Heart right ventricle (tissue), 16 donors: ENCODE measurements around the gene NT5DC2. TPM values are rescaled to one million over a fixed set of nuclear protein-coding genes. Genes with fewer than 3 reads are reported as not detected.

Experiments used
- ATAC-seq, 8 donors: fragments of 200-7000 bp; cut with Tn5 transposase; one replicate each; pipeline ENCODE4 v1.9.1; 2020; ENCODE audit warnings: mild to moderate bottlenecking in 8 of 8, moderate library complexity in 8 of 8, moderate number of reproducible peaks in 1 of 8
- DNase-seq, 2 donors: peaks; one replicate each; pipeline ENCODE4 v3.0.0-alpha.2; 2020
- H3K27ac ChIP-seq, 10 donors: fragments of 200-600 bp; sonication (generic) in 2 of 10; one replicate each; pipeline versions ENCODE4 v1.5.0 to v1.8.0; 2020 to 2022; ENCODE audit warnings: mild to moderate bottlenecking in 3 of 10
- H3K27me3 ChIP-seq, 7 donors: fragments of 200-600 bp; one replicate each; pipeline ENCODE4 v1.8.0; 2021 to 2022; ENCODE audit warnings: mild to moderate bottlenecking in 2 of 7
- H3K36me3 ChIP-seq, 9 donors: fragments of 200-600 bp; sonication (generic) in 1 of 9; one replicate each; pipeline versions ENCODE4 v1.5.0 to v1.8.0; 2020 to 2022; ENCODE audit warnings: mild to moderate bottlenecking in 2 of 9
- H3K4me1 ChIP-seq, 9 donors: fragments of 200-600 bp; sonication (generic) in 1 of 9; one replicate each; pipeline versions ENCODE4 v1.5.0 to v1.8.0; 2020 to 2022; ENCODE audit warnings: mild to moderate bottlenecking in 4 of 9
- H3K4me3 ChIP-seq, 10 donors: fragments of 200-600 bp; sonication (generic) in 2 of 10; one replicate each; pipeline versions ENCODE4 v1.5.0 to v1.8.0; 2020 to 2022; ENCODE audit warnings: mild to moderate bottlenecking in 7 of 10, moderate library complexity in 2 of 10
- H3K9me3 ChIP-seq, 11 donors: fragments of 200-600 bp in 10 of 11; sonication (generic) in 2 of 11; one replicate each; pipeline versions ENCODE4 v1.5.0 to v1.8.0; 2013 to 2022; ENCODE audit warnings: mild to moderate bottlenecking in 2 of 11, control low read depth in 1 of 11, moderate library complexity in 1 of 11
- WGBS, 2 donors: extraction: QIAGEN DNeasy Blood & Tissue Kit; methylation state at CpG; one replicate each; pipeline ENCODE4 v1.1.7; 2013; ENCODE audit warnings: inconsistent platforms in 1 of 2; 5-methylcytosine and 5-hydroxymethylcytosine counted together
- intact Hi-C, 10 donors: fragments of 100-400 bp; cut with DNase I; formaldehyde crosslinking; loops; one replicate each; pipeline versions ENCODE4 v1.11.1 to v1.14.2; 2022
- polyA plus RNA-seq, 2 donors: library from polyadenylated mRNA; stranded (reverse); fragments of 200-250 nt; gene quantifications; one replicate each; pipeline ENCODE4 v1.2.3, GENCODE V29; 2013
- total RNA-seq, 10 donors: library from RNA; stranded (reverse); fragmentation: NEBNext Ultra II Directional in 3 of 10; extraction: Animal tissue kit (Norgen Biotek cat#: 25700) in 3 of 10; gene quantifications; one replicate each; pipeline versions ENCODE4 v1.2.1 to v1.2.4, GENCODE V29; 2021 to 2023
- TF ChIP-seq, protein P1 (sequence below), 9 donors: fragments of 200-600 bp; sonication (generic) in 2 of 9; IDR thresholded peaks; one replicate each; pipeline versions ENCODE4 v1.5.0 to v1.8.0; 2021 to 2022; ENCODE audit warnings: antibody characterized with exemption in 9 of 9, mild to moderate bottlenecking in 5 of 9, moderate library complexity in 1 of 9
- donor health status: Arrhythmogenic right ventricular cardiomyopathy.
- donor health status: ischemic (EF 13 %, LVEDD 7.1; RV severe dilation, severe dysfunction).
- donor health status: healthy with polysubstance abuse.
- donor health status: DM: no; HTN: yes; CAD: no.
- donor health status: DM: no; HTN: no; CAD: no.
- donor health status: ischemic (EF 25% LVEDD 6.9; RV normal size, moderate dysfunction).
- donor health status: ischemic (EF 25% LVEDD 5.7; RV mildly dilated, moderate dysfunction).
- donor health status: healthy.
- donor health status: DM: yes; HTN: yes; CAD: no.
- donor health status: Ischemic cardiomyopathy.
- donor health status: ischemic (EF 35%, LVEDD 5.7; RV mildly dilated, moderate dysfunction).
- donor health status: nonischemic (EF 11% LVEDD 7.7; RV severe dilation, severe dysfunction).
- donor health status: DM: yes; HTN: yes; CAD: no.
- donor health status: PGD.
- donor health status: ischemic (EF 29% LVEDD 5.4; RV normal size, mild dysfunction).
- donor health status: nonischemic (EF 23%, LVEDD 6.1; RV moderate dilation, normal function).

Gene NT5DC2
- total and polyA plus RNA-seq, 12 donors = 25.1 to 138 (median 54.5) TPM

DNA sequence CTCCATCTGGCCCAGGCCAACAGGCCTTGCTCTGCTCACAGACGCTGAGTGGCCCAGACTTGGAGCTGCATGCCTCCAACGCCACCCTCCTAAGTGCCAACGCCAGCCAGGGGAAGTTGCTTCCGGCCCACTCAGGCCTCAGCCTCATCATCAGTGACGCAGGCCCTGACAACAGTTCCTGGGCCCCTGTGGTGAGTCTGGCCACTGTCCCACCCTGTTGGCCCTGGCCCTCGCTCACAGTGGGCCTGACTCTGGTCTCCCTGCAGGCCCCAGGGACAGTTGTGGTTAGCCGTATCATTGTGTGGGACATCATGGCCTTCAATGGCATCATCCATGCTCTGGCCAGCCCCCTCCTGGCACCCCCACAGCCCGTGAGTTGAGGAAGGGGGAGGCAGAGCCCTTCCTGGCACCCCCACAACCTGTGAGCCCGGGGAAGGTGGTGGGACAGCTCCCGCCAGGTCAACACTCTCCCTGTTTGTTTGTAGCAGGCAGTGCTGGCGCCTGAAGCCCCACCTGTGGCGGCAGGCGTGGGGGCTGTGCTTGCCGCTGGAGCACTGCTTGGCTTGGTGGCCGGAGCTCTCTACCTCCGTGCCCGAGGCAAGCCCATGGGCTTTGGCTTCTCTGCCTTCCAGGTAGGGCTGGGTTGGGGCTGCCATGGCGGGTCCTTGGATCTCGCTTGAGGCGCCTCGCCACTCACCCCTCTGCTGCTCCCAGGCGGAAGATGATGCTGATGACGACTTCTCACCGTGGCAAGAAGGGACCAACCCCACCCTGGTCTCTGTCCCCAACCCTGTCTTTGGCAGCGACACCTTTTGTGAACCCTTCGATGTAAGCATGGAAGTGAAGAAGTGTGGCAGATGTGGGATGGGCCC is 10.0 kb downstream of the NT5DC2 start:
- WGBS, 2 donors = 96 to 97% methylated on average over 26 of the region's 26 CpGs
- no peaks in the 10 kb centered on the region for H3K9me3 ChIP-seq
- DNase-seq (peak in 1 of 2 donors; percentile 16), ATAC-seq (no peak)
- H3K27me3 ChIP-seq = no peaks in the 10 kb centered on the region
- H3K4me1 ChIP-seq = peaks cover 19 to 44% (median 29%) of the 10 kb centered on the region in 9 donors
- TF ChIP-seq, protein P1, sequence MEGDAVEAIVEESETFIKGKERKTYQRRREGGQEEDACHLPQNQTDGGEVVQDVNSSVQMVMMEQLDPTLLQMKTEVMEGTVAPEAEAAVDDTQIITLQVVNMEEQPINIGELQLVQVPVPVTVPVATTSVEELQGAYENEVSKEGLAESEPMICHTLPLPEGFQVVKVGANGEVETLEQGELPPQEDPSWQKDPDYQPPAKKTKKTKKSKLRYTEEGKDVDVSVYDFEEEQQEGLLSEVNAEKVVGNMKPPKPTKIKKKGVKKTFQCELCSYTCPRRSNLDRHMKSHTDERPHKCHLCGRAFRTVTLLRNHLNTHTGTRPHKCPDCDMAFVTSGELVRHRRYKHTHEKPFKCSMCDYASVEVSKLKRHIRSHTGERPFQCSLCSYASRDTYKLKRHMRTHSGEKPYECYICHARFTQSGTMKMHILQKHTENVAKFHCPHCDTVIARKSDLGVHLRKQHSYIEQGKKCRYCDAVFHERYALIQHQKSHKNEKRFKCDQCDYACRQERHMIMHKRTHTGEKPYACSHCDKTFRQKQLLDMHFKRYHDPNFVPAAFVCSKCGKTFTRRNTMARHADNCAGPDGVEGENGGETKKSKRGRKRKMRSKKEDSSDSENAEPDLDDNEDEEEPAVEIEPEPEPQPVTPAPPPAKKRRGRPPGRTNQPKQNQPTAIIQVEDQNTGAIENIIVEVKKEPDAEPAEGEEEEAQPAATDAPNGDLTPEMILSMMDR (IDR thresholded peaks at IDR 0.05) = no peak
- no peak overlapping the region for H3K4me3 ChIP-seq
- peak overlapping the region in 1 of 10 donors; percentile 91 for H3K27ac ChIP-seq
- intact Hi-C loops = loop anchor here in 1 of 10 donors (5.0 kb wide), 1 partner anchor 41 kb away; no protein-coding TSS in a partner anchor
- peaks cover 0 to 100% (median 19%) of the 10 kb centered on the region in 9 donors for H3K36me3 ChIP-seq

GRCh38 chr3:52522651-52523251 is 10.9 kb downstream of the NT5DC2 start:
- TF ChIP-seq, protein P1 (IDR thresholded peaks at IDR 0.05) = no peak
- ATAC-seq (no peak), DNase-seq (peak in 1 of 2 donors; percentile 10)
- Histone ChIP-seq H3K4me3 (no peak overlapping the region), H3K36me3 (peaks cover 0 to 100% (median 13%) of the 10 kb centered on the region in 9 donors), H3K4me1 (peaks cover 19 to 39% (median 29%) of the 10 kb centered on the region in 9 donors), H3K27ac (no peak overlapping the region), H3K9me3 (no peaks in the 10 kb centered on the region), H3K27me3 (no peaks in the 10 kb centered on the region)
- intact Hi-C loops = loop anchor here in 1 of 10 donors (5.0 kb wide), 1 partner anchor 40 kb away; no protein-coding TSS in a partner anchor
- whole genome bisulfite sequencing, 2 donors = 95 to 96% methylated on average over 14 of the region's 14 CpGs

- 95 to 96% methylated on average over 33 of the region's 33 CpGs for WGBS, 2 donors
- Histone ChIP-seq H3K4me1 (peaks cover 19 to 36% (median 26%) of the 10 kb centered on the region in 9 donors), H3K27ac (no peak overlapping the region), H3K36me3 (peaks cover 0 to 100% (median 11%) of the 10 kb centered on the region in 9 donors), H3K9me3 (no peaks in the 10 kb centered on the region), H3K27me3 (no peaks in the 10 kb centered on the region), H3K4me3 (no peak overlapping the region)
- ATAC-seq = no peak
- TF ChIP-seq, protein P1 (IDR thresholded peaks at IDR 0.05) = no peak
- peak in 1 of 2 donors; percentile 14 for DNase-seq
- intact Hi-C loops = loop anchor here in 1 of 10 donors (5.0 kb wide), 1 partner anchor 40 kb away; no protein-coding TSS in a partner anchor
Observed at GRCh38 chr3:52521881-52522650, 11.6 kb downstream of the NT5DC2 start.

- peaks cover 17 to 30% (median 23%) of the 10 kb centered on the region in 9 donors for H3K4me1 ChIP-seq
- intact Hi-C loops = loop anchor here in 1 of 10 donors (5.0 kb wide), 1 partner anchor 39 kb away; no protein-coding TSS in a partner anchor
- no peak overlapping the region for H3K4me3 ChIP-seq
- TF ChIP-seq, protein P1 (IDR thresholded peaks at IDR 0.05) = no peak
- H3K27me3 ChIP-seq = no peaks in the 10 kb centered on the region
- WGBS, 2 donors = 93 to 95% methylated on average over 8 of the region's 8 CpGs
- no peak overlapping the region for H3K27ac ChIP-seq
- peak in 1 of 2 donors; percentile 11 for DNase-seq
- peaks cover 0 to 97% (median 11%) of the 10 kb centered on the region in 9 donors for H3K36me3 ChIP-seq
- ATAC-seq = no peak
- H3K9me3 ChIP-seq = no peaks in the 10 kb centered on the region
Observed at GRCh38 chr3:52521488-52521824, 12.2 kb downstream of the NT5DC2 start.
